Endometrial microvascular endothelial cells (primary cell): ENCODE measurements around the gene ADPRH. TPM values are rescaled to one million over a fixed set of nuclear protein-coding genes. Genes with fewer than 3 reads are reported as not detected.

Experiments
- in situ Hi-C: cut with HindIII; loops from 2 replicates; pipeline ENCODE4 v1.10.0; 2017; ENCODE audit warnings: low sequenced_read_pairs, low pct_unique_long_range_greater_than_20kb; ENCODE audit errors: inconsistent ontology term
- total RNA-seq: library from RNA; depleted of rRNA; stranded (reverse); fragments of >200 nt; gene quantifications from one replicate; pipeline ENCODE4 v1.2.3, GENCODE V29; 2015; ENCODE audit errors: inconsistent ontology term

ADPRH gene
- total RNA-seq, 1 donor from 2014 or later = 22.7 TPM

GRCh38 chr3:119620899-119621298, 41.6 kb downstream of the ADPRH start:
- in situ Hi-C loops = no loop called here

DNA sequence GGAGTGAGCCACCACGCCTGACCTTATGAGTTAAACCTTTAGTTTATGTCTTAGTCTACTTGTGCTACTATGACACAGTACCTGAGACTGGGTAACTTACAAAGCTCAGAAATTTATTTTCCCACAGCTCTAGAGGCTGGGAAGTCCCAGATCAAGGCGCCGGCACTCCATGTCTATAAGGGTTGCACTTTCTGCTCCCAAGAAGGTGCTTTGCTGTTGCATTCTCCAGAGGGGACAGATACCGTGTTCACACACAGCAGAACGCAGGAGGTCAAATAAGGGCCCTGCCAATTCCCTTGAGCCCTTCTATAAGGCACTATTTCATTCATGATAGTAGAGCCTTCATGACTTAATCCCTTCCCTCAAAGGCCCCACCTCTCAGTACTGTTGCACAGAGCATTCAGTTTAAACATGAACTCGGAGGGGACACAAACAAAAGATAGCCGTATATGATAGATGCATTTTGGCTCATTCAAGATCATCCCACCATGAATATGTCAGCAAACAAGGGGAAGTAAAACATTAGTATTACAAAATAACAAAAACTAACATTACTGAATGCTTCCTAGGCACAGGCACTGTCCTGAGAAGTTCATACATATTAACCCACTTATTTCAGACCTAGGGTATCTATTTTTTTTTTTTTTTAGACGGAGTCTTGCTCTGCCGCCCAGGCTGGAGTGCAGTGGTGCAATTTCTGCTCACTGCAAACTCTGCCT, 44.9 kb downstream of the ADPRH start:
- in situ Hi-C loops = no loop called here

DNA sequence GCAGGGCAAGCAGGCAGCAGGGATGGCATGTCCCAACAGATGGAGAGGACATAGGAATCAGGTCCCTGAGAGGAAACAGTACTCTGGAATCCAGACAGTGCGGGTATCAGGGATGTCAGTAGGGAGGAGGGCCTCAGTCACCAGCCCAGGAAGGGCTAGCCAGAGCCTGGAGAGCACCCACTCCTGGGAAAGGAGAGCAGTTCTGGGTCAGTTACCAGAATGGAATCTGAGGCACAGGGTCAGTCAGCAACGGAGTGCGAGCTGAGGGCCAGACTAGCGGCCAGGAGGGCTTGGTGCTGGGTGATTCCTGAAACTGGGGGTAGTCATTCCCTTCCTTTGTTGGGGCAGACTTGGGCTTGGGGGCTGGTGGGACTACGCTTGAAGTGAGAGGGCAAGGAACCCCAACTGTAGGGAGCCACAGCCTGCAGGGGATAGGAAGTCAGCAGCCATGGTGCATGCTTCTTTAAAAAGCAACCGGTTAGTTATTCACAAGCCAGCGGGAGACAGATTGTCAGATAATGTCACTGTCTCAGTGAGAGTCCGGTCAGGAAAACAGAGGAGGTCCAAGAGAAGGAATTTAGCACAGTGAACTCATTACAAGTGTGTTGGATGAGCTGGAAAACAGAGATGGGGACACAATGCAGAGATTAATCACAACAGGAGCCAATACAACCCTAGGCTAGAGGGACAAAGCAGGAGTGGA, 46.3 kb downstream of the ADPRH start:
- in situ Hi-C loops = no loop called here

DNA sequence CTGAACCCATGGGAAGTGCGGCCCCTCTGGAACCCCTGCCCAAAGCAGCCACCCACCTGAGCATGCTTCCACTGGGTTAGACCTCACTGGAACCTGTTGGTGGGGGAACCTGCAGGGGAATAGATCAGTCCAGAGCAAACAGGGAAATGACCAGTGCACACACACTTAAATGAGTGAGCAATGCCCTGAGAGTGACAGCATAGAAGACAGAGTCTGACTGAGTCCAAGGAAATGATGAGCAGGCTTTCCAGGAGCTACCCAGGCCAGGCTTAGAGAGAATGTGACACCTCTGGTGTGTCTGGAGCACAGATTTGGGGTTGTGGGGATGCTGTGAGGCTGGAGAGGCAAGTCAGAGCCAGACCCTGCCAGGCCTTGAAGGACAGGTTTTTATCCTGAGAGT, 46.9 kb downstream of the ADPRH start:
- in situ Hi-C loops = no loop called here

DNA sequence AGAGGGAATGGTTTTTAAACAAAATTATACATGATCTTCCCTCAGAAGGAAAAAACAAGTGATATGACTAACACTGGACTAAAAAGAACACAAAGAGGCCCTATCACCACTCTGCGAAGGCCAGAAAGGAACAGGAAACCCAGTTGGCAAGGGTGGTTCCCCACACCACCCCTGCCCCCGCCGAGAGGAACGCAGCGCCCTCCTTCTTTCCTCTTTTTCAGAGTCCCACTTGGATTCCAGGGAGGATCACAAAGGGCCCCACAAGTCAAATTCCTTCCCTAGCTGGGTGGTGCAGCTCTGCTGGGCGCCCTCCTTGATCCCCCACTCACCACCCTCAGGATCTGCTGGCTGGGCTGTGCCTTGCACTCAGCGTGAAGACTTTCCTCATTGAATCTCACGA, 48.2 kb downstream of the ADPRH start:
- in situ Hi-C loops = no loop called here

DNA sequence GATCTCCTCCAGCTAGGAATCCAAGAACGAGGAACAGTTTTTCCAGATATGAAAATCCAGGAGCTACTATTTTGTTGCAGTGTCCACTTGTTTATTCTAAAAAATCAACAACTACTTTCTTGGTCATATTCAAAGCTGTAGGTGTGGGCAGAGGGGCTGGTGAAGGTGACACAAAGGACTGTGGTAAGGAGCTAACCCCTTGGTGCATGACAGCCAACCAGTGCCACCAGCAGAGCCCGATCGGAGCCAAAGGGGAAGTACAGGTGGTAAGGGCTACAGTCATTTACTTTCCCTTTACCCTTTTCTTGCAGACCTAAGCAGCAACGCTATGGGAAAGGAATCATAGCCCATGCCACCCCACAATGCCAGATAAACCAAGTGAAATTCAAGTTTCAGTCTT, 49.1 kb downstream of the ADPRH start:
- in situ Hi-C loops = no loop called here

DNA sequence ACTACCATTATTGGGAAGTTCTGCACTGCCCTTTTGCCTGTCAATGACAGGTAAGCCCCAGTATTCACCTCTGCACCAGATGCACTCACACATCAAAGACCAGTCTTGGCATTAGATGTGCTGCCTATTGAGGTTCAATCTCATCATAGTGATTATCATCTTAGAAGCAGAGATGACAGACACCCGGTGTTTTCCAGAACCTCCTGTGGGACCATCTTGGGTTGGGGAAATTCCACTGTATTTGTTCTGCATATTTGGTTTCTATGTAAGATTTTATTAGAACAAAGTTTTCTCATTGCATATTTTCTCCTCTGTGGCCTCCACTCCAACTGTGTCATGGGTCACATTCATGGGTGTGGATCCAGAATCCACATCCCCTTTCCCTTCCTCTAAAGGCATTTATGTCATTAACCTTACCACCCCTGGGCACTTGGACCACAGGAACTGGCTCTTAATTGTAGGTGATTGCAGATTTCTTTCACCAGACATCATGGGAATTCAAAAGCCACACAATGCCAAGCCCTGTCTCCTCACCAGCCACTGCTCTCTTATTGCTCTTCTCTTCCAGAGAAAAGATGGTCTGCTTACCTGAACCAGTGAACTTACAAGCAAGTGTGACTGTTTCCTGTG, 49.6 kb downstream of the ADPRH start:
- in situ Hi-C loops = no loop called here

- in situ Hi-C loops = no loop called here
Observed at GRCh38 chr3:119630128-119630879, 51.0 kb downstream of the ADPRH start.

- in situ Hi-C loops = no loop called here
Observed at GRCh38 chr3:119630880-119631329, 51.6 kb downstream of the ADPRH start.

DNA sequence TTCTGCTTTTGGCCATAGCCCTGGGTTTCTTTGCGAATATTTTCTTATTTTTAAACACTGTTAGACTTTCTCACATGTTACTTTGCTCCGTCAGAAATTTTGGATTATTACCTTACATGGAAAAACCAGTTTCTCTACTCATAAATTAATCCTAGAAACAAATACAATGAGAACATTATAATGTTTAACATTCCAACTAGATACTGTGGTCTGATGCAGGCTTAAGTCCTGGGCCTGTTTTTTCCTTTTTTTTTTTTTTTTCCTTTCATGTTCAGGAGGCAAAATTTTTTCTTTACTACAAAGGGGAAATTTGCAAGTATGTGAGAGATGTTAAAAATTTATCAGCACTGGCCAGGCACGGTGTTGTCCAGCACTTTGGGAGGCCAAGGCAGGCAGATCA, 52.2 kb downstream of the ADPRH start:
- in situ Hi-C loops = no loop called here

- in situ Hi-C loops = no loop called here
Observed at GRCh38 chr3:119632216-119632615, 52.9 kb downstream of the ADPRH start.

DNA sequence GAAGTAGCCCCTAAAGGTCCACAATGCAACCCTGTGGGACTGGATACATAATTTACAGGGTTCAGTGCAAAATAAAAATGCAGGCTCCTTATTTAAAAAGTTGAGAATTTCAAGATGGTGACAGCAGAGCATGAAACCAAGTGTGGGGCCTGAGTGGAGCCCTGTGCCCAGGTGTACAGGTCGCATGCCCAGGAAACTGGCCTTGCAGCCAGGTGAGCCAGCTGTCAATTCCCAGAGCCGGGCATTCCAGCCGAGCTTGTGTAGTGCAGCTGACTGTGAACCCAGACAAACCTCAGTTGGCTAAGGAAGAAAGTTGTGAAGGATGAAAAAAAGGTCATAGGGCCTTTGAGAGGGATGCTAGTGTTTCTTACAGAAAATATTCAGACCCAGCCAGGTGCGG, 53.5 kb downstream of the ADPRH start:
- in situ Hi-C loops = no loop called here

- in situ Hi-C loops = no loop called here
Observed at GRCh38 chr3:119635719-119636118, 56.4 kb downstream of the ADPRH start.

DNA sequence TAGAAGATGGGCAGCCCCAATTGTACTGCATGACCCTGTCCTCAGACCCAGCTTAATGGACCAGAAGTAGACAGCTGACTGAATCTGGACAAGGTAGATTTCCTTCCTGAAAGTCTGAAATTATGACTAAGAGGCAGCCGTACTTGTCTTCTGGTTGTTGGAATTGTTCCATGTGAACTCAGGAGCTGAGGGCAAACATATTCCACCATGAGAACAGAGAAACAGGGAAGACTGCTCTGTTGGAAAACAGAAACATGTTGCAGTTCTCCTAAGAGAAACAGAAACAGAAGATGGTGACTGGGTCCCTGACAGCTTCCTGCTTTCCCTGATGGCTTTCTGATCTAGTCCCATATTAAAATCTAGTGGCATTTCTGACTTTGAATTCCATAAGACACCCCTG, 57.0 kb downstream of the ADPRH start:
- in situ Hi-C loops = no loop called here

DNA sequence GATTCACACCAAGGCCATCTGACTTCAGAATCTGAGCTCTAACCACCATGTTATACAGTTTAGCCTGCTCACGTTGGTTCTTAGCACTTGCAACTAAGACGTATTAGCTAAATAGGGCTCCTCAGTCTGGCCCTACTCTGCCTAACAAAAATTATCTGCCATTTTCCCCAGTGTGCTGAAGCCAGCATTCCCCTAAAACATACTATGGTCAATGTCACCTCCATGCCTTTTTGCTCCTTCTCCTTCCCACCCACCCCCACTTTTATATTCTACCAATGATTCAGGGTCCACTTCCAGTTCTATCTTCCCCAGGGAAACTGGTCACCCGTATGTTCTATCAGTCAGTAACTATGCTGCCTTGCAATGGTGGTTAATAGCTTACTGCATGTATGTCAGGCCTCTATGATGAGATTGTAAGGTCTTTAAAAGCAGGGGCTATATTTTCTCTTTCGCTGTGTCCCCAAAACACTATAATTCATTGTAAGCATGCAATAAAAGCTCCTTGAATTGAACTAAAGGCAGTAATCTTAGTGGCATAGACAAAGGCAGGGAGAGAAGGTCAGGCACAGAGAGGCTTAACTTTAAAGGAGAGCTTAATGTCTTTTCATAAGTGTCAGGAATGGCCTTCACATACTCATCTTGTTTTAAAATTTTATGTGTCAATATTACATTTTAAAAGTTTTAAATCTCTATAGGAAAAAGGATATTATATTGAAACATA, 57.8 kb downstream of the ADPRH start:
- in situ Hi-C loops = no loop called here

DNA sequence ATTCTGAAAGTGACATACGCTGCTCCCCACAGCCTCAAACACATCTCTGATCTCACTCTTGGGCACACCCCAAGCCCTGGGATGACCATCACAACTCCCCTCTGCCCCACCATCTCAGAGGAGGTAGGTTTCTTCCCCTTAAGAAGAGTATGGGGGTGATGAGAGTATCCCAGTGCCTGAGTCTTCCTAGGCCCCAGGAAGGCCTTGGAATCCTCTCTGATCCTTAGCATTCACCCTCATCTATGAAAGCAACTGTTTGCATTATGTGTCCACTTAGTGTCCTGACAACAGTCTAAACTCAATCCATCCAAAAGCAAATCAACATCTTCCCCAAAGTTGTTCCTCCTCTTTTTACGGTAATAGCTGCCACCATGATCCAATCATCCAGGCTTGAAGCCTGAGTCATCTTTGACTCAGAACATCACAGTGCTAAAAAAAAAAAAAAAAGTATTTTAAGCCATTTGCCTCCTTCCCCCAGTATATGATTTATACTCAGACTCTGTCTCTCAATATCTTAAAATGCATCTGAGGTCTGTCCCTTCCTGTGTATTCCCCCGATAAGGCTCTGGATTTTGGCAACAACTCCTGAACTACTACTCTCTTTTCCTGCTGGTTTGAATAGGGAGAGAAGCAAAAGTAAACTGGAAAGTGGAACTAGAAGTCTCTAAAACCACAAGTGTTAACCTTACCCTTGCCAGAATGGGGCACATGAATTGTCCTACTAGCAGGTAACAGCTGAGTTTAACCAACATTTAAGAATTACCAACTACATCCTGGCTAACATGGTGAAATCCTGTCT, 58.6 kb downstream of the ADPRH start:
- in situ Hi-C loops = no loop called here
